HepG2 (cell line): ENCODE data around the gene AGFG1. TPM values are rescaled to one million over a fixed set of nuclear protein-coding genes. Genes with fewer than 3 reads are reported as not detected.
A peak's percentile ranks its signal among the peaks of the same experiment; 100 is the strongest.

Experiments
- ATAC-seq: fragments of 200-7000 bp; cut with Tn5 transposase; 3 replicates; pipeline ENCODE4 v1.9.1; 2020; ENCODE audit warnings: mild to moderate bottlenecking, moderate library complexity
- BruUV-seq: library from RNA; stranded (reverse); fragments of 400-500 nt; replicated peaks from 2 replicates; lab custom pipeline; 2021; lab: Mats Ljungman, UMichigan
- CTCF ChIA-PET: fragments of 300-600 bp; formaldehyde crosslinking; extraction: SDS; loops from one replicate; lab custom pipeline; 2021; ENCODE audit warnings: low total read pairs, inconsistent platforms, low intra/inter-chr PET ratio; lab: Yijun Ruan, JAX
- POLR2A ChIA-PET: fragments of 350-600 bp; sonication (Branson Sonifier 250); formaldehyde crosslinking; loops from one replicate; lab custom pipeline; 2020; ENCODE audit warnings: antibody characterized with exemption, inconsistent platforms; lab: Yijun Ruan, JAX
- DNase-seq: peaks from one replicate; pipeline ENCODE4 v3.0.0-alpha.2; 2015; ENCODE audit warnings: low spot score
- FAIRE-seq: peaks from 3 replicates; lab custom pipeline; 2011; peaks lifted over from hg19 to GRCh38; lab: Jason Lieb, UNC
- H2AFZ ChIP-seq: one replicate; pipeline ENCODE4 v1.6.1; 2011; ENCODE audit warnings: low read length, inconsistent platforms
- H3K27ac ChIP-seq: fragments of 300-600 bp; 3 replicates; pipeline ENCODE4 v1.8.0; 2011; ENCODE audit warnings: mixed run types, mild to moderate bottlenecking, mixed read lengths, low read length, inconsistent platforms; ENCODE audit not compliant: insufficient read depth; ENCODE audit errors: extremely low read length
- H3K27me3 ChIP-seq, 2 experiments: fragments of 200-600 bp in 1 of 2; 2 replicates in 1 of 2; 3 replicates in 1 of 2; pipeline versions ENCODE4 v1.6.0 to v1.8.0; 2011; ENCODE audit warnings: low read length in 2 of 2, mild to moderate bottlenecking in 2 of 2, moderate library complexity in 2 of 2, inconsistent platforms in 1 of 2; ENCODE audit not compliant: insufficient read depth in 2 of 2, control insufficient read depth in 1 of 2
- H3K36me3 ChIP-seq, 2 experiments: fragments of 200-600 bp in 1 of 2; replicated peaks in 1 of 2; 2 replicates in 1 of 2; 3 replicates in 1 of 2; pipeline versions ENCODE4 v1.5.1 to v1.8.0; 2011; ENCODE audit warnings: low read length in 2 of 2, inconsistent platforms in 1 of 2; ENCODE audit not compliant: insufficient read depth in 2 of 2, control insufficient read depth in 1 of 2
- H3K4me1 ChIP-seq: 2 replicates; pipeline ENCODE4 v1.5.1; 2012; ENCODE audit warnings: low read length, inconsistent platforms; ENCODE audit not compliant: insufficient read depth
- H3K4me2 ChIP-seq: 2 replicates; pipeline ENCODE4 v1.6.0; 2011; ENCODE audit warnings: low read depth, low read length, inconsistent platforms
- H3K4me3 ChIP-seq, 3 experiments: fragments of 200-600 bp in 1 of 3; sonication (generic), shearing (Covaris generic) in 1 of 3; replicated peaks in 1 of 3; 2 replicates each; pipeline ENCODE4 v1.5.1; 2011 to 2016; ENCODE audit warnings: low read length in 3 of 3, inconsistent platforms in 2 of 3, low read depth in 2 of 3, mild to moderate bottlenecking in 2 of 3, control low read depth in 1 of 3, mixed read lengths in 1 of 3; ENCODE audit not compliant: insufficient read depth in 1 of 3
- H3K79me2 ChIP-seq: one replicate; pipeline ENCODE4 v1.6.1; 2011; ENCODE audit warnings: low read length, inconsistent platforms; ENCODE audit not compliant: insufficient read depth
- H3K9ac ChIP-seq: 2 replicates; pipeline ENCODE4 v1.6.0; 2011; ENCODE audit warnings: mild to moderate bottlenecking, low read depth, low read length, inconsistent platforms; ENCODE audit not compliant: insufficient read depth
- H3K9me3 ChIP-seq: 2 replicates; pipeline ENCODE4 v1.5.1; 2012; ENCODE audit warnings: mild to moderate bottlenecking, low read length
- H4K20me1 ChIP-seq: 2 replicates; pipeline ENCODE4 v1.6.0; 2011; ENCODE audit warnings: inconsistent platforms, mild to moderate bottlenecking, low read length, moderate library complexity; ENCODE audit not compliant: insufficient read depth
- HIC2 ChIP-seq: sonication (generic); formaldehyde crosslinking; IDR thresholded peaks from 2 replicates; pipeline ENCODE4 v1.9.0; 2022; ENCODE audit warnings: low read depth, missing genetic modification reagents
- PAXIP1 ChIP-seq: sonication (generic); formaldehyde crosslinking; conservative IDR thresholded peaks from 2 replicates; pipeline ENCODE4 v1.4.0; 2020; ENCODE audit warnings: mild to moderate bottlenecking, missing genetic modification reagents, moderate library complexity
- PHB2 ChIP-seq: fragments of 450-650 bp; IDR thresholded peaks from 2 replicates; pipeline ENCODE4 v1.6.1; 2018; ENCODE audit not compliant: partially characterized antibody
- RBM22 ChIP-seq: fragments of 200-400 bp; formaldehyde crosslinking; optimal IDR thresholded peaks from 2 replicates; pipeline ENCODE3; 2017; ENCODE audit warnings: mild to moderate bottlenecking, low read length, moderate library complexity
- ZFP91 ChIP-seq: sonication (generic); formaldehyde crosslinking; IDR thresholded peaks from 2 replicates; pipeline ENCODE4 v1.9.0; 2022; ENCODE audit warnings: missing genetic modification reagents, mild to moderate bottlenecking, borderline replicate concordance
- WGBS: methylation state at CpG from one replicate; pipeline ENCODE4 v1.1.6; 2017; ENCODE audit warnings: low lambda C conversion rate; 5-methylcytosine and 5-hydroxymethylcytosine counted together
- in situ Hi-C: cut with HindIII; loops from 2 replicates; pipeline ENCODE4 v1.10.0; 2017; ENCODE audit warnings: low pct_unique_long_range_greater_than_20kb; ENCODE audit not compliant: extremely low pct_ligation_motif_present
- intact Hi-C: fragments of 100-400 bp; cut with micrococcal nuclease; formaldehyde crosslinking; loops from one replicate; pipeline ENCODE4 v1.10.0; 2022; ENCODE audit not compliant: unreplicated experiment
- polyA plus RNA-seq, 8 experiments: library from polyadenylated mRNA; depleted of rRNA in 3 of 8; stranded (reverse) in 7 of 8; unstranded in 1 of 8; fragments of >200 nt; fragmentation: Illumina TruSeq in 4 of 8; extraction: Trizol in 4 of 8; gene quantifications; 2 replicates each; pipeline versions ENCODE4 v1.2.1 to v1.2.3, GENCODE V29; 2011 to 2016; ENCODE audit warnings: low read depth in 4 of 8, missing spikeins in 1 of 8, mixed read lengths in 1 of 8; ENCODE audit not compliant: insufficient read depth in 1 of 8
- total RNA-seq, 5 experiments: library from RNA; depleted of rRNA; stranded (reverse); fragments of >200 nt; fragmentation: Illumina TruSeq; extraction: Trizol; gene quantifications; 2 replicates each; pipeline ENCODE4 v1.2.3, GENCODE V29; 2016; ENCODE audit warnings: low read depth in 1 of 5
- TF ChIP-seq, protein P1 (sequence below): sonication (generic); formaldehyde crosslinking; IDR thresholded peaks from 2 replicates; pipeline ENCODE4 v1.4.0; 2020; ENCODE audit warnings: mild to moderate bottlenecking, missing genetic modification reagents

The AGFG1 gene
- total and polyA plus RNA-seq, 2 of the 13 experiments (the other 11 are each of a cell fraction or from before 2014, with no cell fraction given), result 145 to 168 TPM

- ChIA-PET CTCF (no interaction called here), POLR2A (no interaction called here)
- peaks cover 16 to 62% of the 10 kb centered on the region in 2 experiments for H3K36me3 ChIP-seq
- ATAC-seq (no peak), DNase-seq (no peak), FAIRE-seq (no peak)
- TF ChIP-seq RBM22 (peak; percentile 87), PHB2 (no peak), ZFP91 (CRISPR knock-in tag) (no peak), PAXIP1 (no peak), HIC2 (CRISPR knock-in tag) (no peak)
- TF ChIP-seq, protein P1, sequence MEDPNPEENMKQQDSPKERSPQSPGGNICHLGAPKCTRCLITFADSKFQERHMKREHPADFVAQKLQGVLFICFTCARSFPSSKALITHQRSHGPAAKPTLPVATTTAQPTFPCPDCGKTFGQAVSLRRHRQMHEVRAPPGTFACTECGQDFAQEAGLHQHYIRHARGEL (CRISPR knock-in tag), result no peak
- in situ Hi-C loops (no loop called here), intact Hi-C loops (no loop called here)
- no TSS peak for BruUV-seq
- no peak overlapping the region for H3K9ac ChIP-seq
- no peak overlapping the region for H2AFZ ChIP-seq
- no peaks in the 10 kb centered on the region for H3K4me1 ChIP-seq
- no peak overlapping the region for H3K4me2 ChIP-seq
- WGBS, result 94% methylated on average over 3 of the region's 3 CpGs
- no peak overlapping the region for H3K27ac ChIP-seq
- no peaks in the 10 kb centered on the region for H3K79me2 ChIP-seq
- no peaks in the 10 kb centered on the region for H3K9me3 ChIP-seq
- H3K27me3 ChIP-seq, result no peaks in the 10 kb centered on the region
- H4K20me1 ChIP-seq, result no peaks in the 10 kb centered on the region
- H3K4me3 ChIP-seq, result no peak overlapping the region
These were observed 79.9 kb downstream of the AGFG1 start for GRCh38 chr2:227551836-227552235.
